ENCODE data around the gene PBXIP1.

The PBXIP1 gene

GRCh38 chr1:155000411-155000725, 44.5 kb upstream of the PBXIP1 start:
- Histone ChIP-seq H3K4me3 (ENCODE audit: low read depth, low read length) (peak overlapping the region; percentile 68), H3K36me3 (replicated peaks) (no peaks in the 10 kb centered on the region), H3K27ac (peak overlapping the region; percentile 29), H3K27me3 (replicated peaks) (no peaks in the 10 kb centered on the region)
- DNase-seq, result no peak
- TF ChIP-seq CTCF (IDR thresholded peaks at IDR 0.05; ENCODE audit: low read depth, low read length, missing control alignments), result no peak
- in situ Hi-C loops (cut with HindIII; ENCODE audit: low pct_ligation_motif_present, low sequenced_read_pairs), result no loop called here

- no peaks in the 10 kb centered on the region for H3K27me3 ChIP-seq (replicated peaks)
- no peaks in the 10 kb centered on the region for H3K36me3 ChIP-seq (replicated peaks)
- no peak for TF ChIP-seq CTCF (IDR thresholded peaks at IDR 0.05; ENCODE audit: low read depth, low read length, missing control alignments)
- peak overlapping the region; percentile 68 for H3K4me3 ChIP-seq (ENCODE audit: low read depth, low read length)
- peak overlapping the region; percentile 29 for H3K27ac ChIP-seq
- no peak for DNase-seq
- in situ Hi-C loops (cut with HindIII; ENCODE audit: low pct_ligation_motif_present, low sequenced_read_pairs), result no loop called here
These were observed 43.9 kb upstream of the PBXIP1 start for GRCh38 chr1:154999571-155000410.

- H3K4me3 ChIP-seq (ENCODE audit: low read depth, low read length), result peak overlapping the region; percentile 42
- no peaks in the 10 kb centered on the region for H3K27me3 ChIP-seq (replicated peaks)
- in situ Hi-C loops (cut with HindIII; ENCODE audit: low pct_ligation_motif_present, low sequenced_read_pairs), result no loop called here
- H3K36me3 ChIP-seq (replicated peaks), result no peaks in the 10 kb centered on the region
- H3K27ac ChIP-seq, result no peak overlapping the region
- no peak for DNase-seq
- peak; percentile 98 for TF ChIP-seq CTCF (IDR thresholded peaks at IDR 0.05; ENCODE audit: low read depth, low read length, missing control alignments)
These were observed 43.1 kb upstream of the PBXIP1 start for GRCh38 chr1:154998818-154999570.

- H3K27ac ChIP-seq, result no peak overlapping the region
- H3K27me3 ChIP-seq (replicated peaks), result no peaks in the 10 kb centered on the region
- no peak overlapping the region for H3K4me3 ChIP-seq (ENCODE audit: low read depth, low read length)
- in situ Hi-C loops (cut with HindIII; ENCODE audit: low pct_ligation_motif_present, low sequenced_read_pairs), result no loop called here
- TF ChIP-seq CTCF (IDR thresholded peaks at IDR 0.05; ENCODE audit: low read depth, low read length, missing control alignments), result peak; percentile 18
- no peaks in the 10 kb centered on the region for H3K36me3 ChIP-seq (replicated peaks)
- no peak for DNase-seq
These were observed 42.4 kb upstream of the PBXIP1 start for GRCh38 chr1:154998201-154998780.

- no peak for DNase-seq
- no peaks in the 10 kb centered on the region for H3K27me3 ChIP-seq (replicated peaks)
- no peak for TF ChIP-seq CTCF (IDR thresholded peaks at IDR 0.05; ENCODE audit: low read depth, low read length, missing control alignments)
- in situ Hi-C loops (cut with HindIII; ENCODE audit: low pct_ligation_motif_present, low sequenced_read_pairs), result no loop called here
- H3K4me3 ChIP-seq (ENCODE audit: low read depth, low read length), result no peak overlapping the region
- no peak overlapping the region for H3K27ac ChIP-seq
- H3K36me3 ChIP-seq (replicated peaks), result peaks cover 5% of the 10 kb centered on the region
These were observed 41.2 kb upstream of the PBXIP1 start for GRCh38 chr1:154996966-154997701.

Data from brain microvascular endothelial cell (primary cell).